ENCODE measurements around the gene GEN1.

DNA sequence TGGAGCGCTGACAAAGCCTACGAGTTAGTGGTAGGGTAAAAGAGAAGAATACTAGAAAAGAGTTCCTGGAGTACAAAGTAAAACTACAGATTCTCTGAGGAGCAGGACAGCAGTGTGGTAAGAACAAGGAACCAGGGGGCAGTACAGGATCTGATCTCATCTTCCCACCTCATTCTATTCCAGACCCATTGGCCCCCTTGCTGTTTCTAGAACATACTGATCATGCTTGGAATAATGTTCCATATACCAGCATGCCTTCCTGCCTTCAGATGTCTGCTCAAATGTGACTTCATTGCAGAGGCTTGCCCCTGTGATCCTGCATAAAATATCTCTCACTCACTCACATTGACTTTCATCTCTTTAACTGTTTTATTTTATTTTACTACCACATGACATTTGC lies 81.6 kb downstream of the GEN1 start:
- no peak for TF ChIP-seq RAD51 (IDR thresholded peaks at IDR 0.05)
- no peak for TF ChIP-seq NR2C2 (IDR thresholded peaks at IDR 0.05; ENCODE audit: borderline replicate concordance, control insufficient read depth, insufficient read length, low read depth)
- no peak for TF ChIP-seq RAD21 (IDR thresholded peaks at IDR 0.05; ENCODE audit: insufficient read depth, low read depth, low read length)
- TF ChIP-seq CHD2 (IDR thresholded peaks at IDR 0.05; ENCODE audit: borderline replicate concordance, low read depth, low read length) = no peak
- TF ChIP-seq HDAC6 (IDR thresholded peaks at IDR 0.05; ENCODE audit: unreplicated experiment) = no peak
- TF ChIP-seq CTCF (IDR thresholded peaks at IDR 0.05 in 2 of 3, conservative IDR thresholded peaks at IDR 0.05 in 1 of 3; ENCODE audit: control insufficient read depth in 2 of 3, extremely low read depth in 1 of 3, insufficient read depth in 1 of 3, low read depth in 3 of 3, low read length in 3 of 3) = no peak
- no peak for TF ChIP-seq ZNF274 (IDR thresholded peaks at IDR 0.05; ENCODE audit: insufficient read depth, insufficient read length)
- TF ChIP-seq YY1 (IDR thresholded peaks at IDR 0.05; ENCODE audit: low read depth, low read length) = no peak
- TF ChIP-seq POLR2A (IDR thresholded peaks at IDR 0.05; ENCODE audit: low read depth, low read length) = no peak
- no peak for TF ChIP-seq EZH2 (IDR thresholded peaks at IDR 0.05; ENCODE audit: borderline replicate concordance, control insufficient read depth, low read depth, low read length)
- no peak for TF ChIP-seq KDM1A (IDR thresholded peaks at IDR 0.05; ENCODE audit: borderline replicate concordance)
- no peak for TF ChIP-seq RELA (IDR thresholded peaks at IDR 0.05; ENCODE audit: borderline replicate concordance, partially characterized antibody)
